ENCODE measurements around the gene TLR9. TPM values are rescaled to one million over a fixed set of nuclear protein-coding genes. Genes with fewer than 3 reads are reported as not detected.
A peak's percentile ranks its signal among the peaks of the same experiment; 100 is the strongest.

Gene TLR9
- total RNA-seq, 4 donors from 2014 or later, result 0.19 TPM; not detected in 3

GRCh38 chr3:52173101-52173500 lies 52.3 kb downstream of the TLR9 start:
- DNase-seq (ENCODE audit: low spot score), result no peak
- no peak for ATAC-seq (ENCODE audit: low FRiP score)
- TF ChIP-seq CTCF (IDR thresholded peaks at IDR 0.05), result no peak

GRCh38 chr3:52172262-52172757 lies 53.1 kb downstream of the TLR9 start:
- TF ChIP-seq CTCF (IDR thresholded peaks at IDR 0.05), result no peak
- DNase-seq (ENCODE audit: low spot score), result no peak
- ATAC-seq (ENCODE audit: low FRiP score), result no peak

DNA sequence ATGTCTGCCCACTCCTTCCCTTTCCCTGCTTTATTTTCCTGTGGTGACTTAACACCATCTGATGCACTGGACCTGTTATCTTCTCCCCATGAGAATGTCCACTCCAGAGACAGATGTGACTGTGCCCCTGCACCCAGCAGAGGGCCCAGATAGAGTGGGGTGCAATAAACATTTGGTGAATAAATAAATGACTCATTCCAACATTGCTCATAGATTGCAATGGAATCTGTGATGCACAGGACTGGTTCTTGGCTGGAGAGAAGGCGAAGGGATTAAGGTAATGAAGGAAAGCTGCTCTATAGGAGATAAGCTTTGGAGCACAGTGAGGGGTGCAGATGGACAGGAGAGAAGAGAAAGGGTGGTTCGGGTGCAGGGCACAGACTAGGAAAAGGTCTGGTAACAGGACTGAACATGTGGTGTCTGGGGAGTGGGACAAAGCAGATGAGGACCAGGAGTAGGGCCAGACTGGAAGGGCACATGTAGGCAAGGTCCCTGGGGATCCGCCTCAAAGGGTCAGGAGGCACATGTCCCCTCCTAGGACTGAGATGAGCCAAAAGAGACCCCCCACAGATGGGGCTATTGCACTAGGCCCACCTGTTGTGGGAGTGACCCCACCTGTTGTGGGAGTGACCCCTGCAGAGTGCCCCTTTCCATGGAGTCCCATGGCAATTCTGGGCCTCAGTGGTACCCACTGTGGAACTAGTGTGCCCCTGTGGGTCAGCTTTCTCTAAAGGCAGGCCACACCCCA lies 53.8 kb downstream of the TLR9 start:
- no peak for ATAC-seq (ENCODE audit: low FRiP score)

More for the DNA sequence above, 53.8 kb downstream of the TLR9 start:
- TF ChIP-seq CTCF (IDR thresholded peaks at IDR 0.05), result no peak
- DNase-seq (ENCODE audit: low spot score), result no peak

Small RNAs within 50 kb of the gene (small RNA-seq; reads per million reads assigned to genes)
- gene MIRLET7G, result 517 reads per million, percentile 98 among the genes with 10 or more reads in this experiment

Other genes with a start within 250 kb of the TLR9 start
- 10 to 100 TPM; 34.0 to 57.7 (median 52.1) TPM for gene ACY1, start 242.1 kb downstream of the TLR9 start, total RNA-seq
- 1,000 to 10,000 TPM; 1,723 to 2,189 (median 1,972) TPM for gene RPL29, start 229.8 kb downstream of the TLR9 start, total RNA-seq
- 10 to 100 TPM in 3 of 4 donors, 1 to 10 TPM in 1; 5.5 to 22.2 (median 16.8) TPM for gene DUSP7, start 169.1 kb downstream of the TLR9 start, total RNA-seq
- gene POC1A, start 71.2 kb downstream of the TLR9 start, total RNA-seq, result 1 to 10 TPM in 3 of 4 donors, under 1 TPM in 1; 0.65 to 2.0 (median 1.2) TPM
- 10 to 100 TPM; 29.3 to 79.7 (median 31.0) TPM for gene ALAS1, start 27.5 kb downstream of the TLR9 start, total RNA-seq
- 100 to 1,000 TPM in 1 of 4 donors, 10 to 100 TPM in 3; 50.1 to 116 (median 78.3) TPM for gene TWF2, start 13.5 kb upstream of the TLR9 start, total RNA-seq
- 10 to 100 TPM; 17.0 to 32.2 (median 23.9) TPM for gene PPM1M, start 20.1 kb upstream of the TLR9 start, total RNA-seq
- 10 to 100 TPM; 42.9 to 56.9 (median 51.4) TPM for gene WDR82, start 53.0 kb upstream of the TLR9 start, total RNA-seq
- 10 to 100 TPM; 12.7 to 63.5 (median 41.4) TPM for gene GLYCTK, start 62.2 kb upstream of the TLR9 start, total RNA-seq
- 10 to 100 TPM in 3 of 4 donors, 1 to 10 TPM in 1; 6.7 to 24.9 (median 14.1) TPM for gene DNAH1, start 90.7 kb upstream of the TLR9 start, total RNA-seq
- gene BAP1, start 184.4 kb upstream of the TLR9 start, total RNA-seq, result 10 to 100 TPM; 44.6 to 73.0 (median 57.4) TPM
- gene PHF7, start 185.0 kb upstream of the TLR9 start, total RNA-seq, result 10 to 100 TPM in 2 of 4 donors, 1 to 10 TPM in 2; 5.5 to 12.9 (median 9.1) TPM
- gene SEMA3G, start 219.5 kb upstream of the TLR9 start, total RNA-seq, result 100 to 1,000 TPM in 3 of 4 donors, 10 to 100 TPM in 1; 21.3 to 200 (median 131) TPM
- 1 to 10 TPM in 2 of 4 donors, not detected in 2; 2.4 to 2.5 TPM for gene TNNC1, start 228.4 kb upstream of the TLR9 start, total RNA-seq
- gene NISCH, start 230.0 kb upstream of the TLR9 start, total RNA-seq, result 10 to 100 TPM; 59.8 to 82.3 (median 68.5) TPM